CD1c-positive myeloid dendritic cell (primary cell): Measurements from ENCODE around the gene ITGA2.
"Not testable (repeated sequence)": the region's sequence is repeated elsewhere in the genome, so short reads cannot be mapped to it uniquely, and the experiment has no call there.

Experiments
- DNase-seq: peaks from one replicate; pipeline ENCODE4 v3.0.0-alpha.2; 2016; ENCODE audit errors: extremely low spot score

ITGA2 gene

GRCh38 chr5:52989025-52989780 is at the start of gene ITGA2:
Gene ITGA2 (plus strand): TSS chr5:52989352. CDS start chr5:52989469, 117 bp downstream.
- DNase-seq: peak; percentile 25

- no peak for DNase-seq
Measured at GRCh38 chr5:52943285-52943684, 45.9 kb upstream of the ITGA2 start.

GRCh38 chr5:52943808-52944207 is 45.3 kb upstream of the ITGA2 start:
- DNase-seq: no peak

- DNase-seq: no peak
Measured at GRCh38 chr5:52945040-52945439, 44.1 kb upstream of the ITGA2 start.

- DNase-seq: no peak
Measured at GRCh38 chr5:52947208-52947607, 41.9 kb upstream of the ITGA2 start.

- no peak for DNase-seq
Measured at GRCh38 chr5:52947851-52948250, 41.3 kb upstream of the ITGA2 start.

GRCh38 chr5:52948418-52949076 is 40.6 kb upstream of the ITGA2 start:
- DNase-seq: peak; percentile 80

GRCh38 chr5:52950686-52951085 is 38.5 kb upstream of the ITGA2 start:
- DNase-seq: no peak

GRCh38 chr5:52952483-52952882 is 36.7 kb upstream of the ITGA2 start:
- no peak for DNase-seq

GRCh38 chr5:52956014-52956413 is 33.1 kb upstream of the ITGA2 start:
- no peak for DNase-seq

- DNase-seq: no peak
Measured at GRCh38 chr5:52956915-52957747, 32.0 kb upstream of the ITGA2 start.

- DNase-seq: no peak
Measured at GRCh38 chr5:52961274-52961681, 27.9 kb upstream of the ITGA2 start.

- DNase-seq: no peak
Measured at GRCh38 chr5:52963636-52964035, 25.5 kb upstream of the ITGA2 start.

- no peak for DNase-seq
Measured at GRCh38 chr5:52964138-52964537, 25.0 kb upstream of the ITGA2 start.

GRCh38 chr5:52976157-52976556 is 13.0 kb upstream of the ITGA2 start:
- not testable (repeated sequence) for DNase-seq

- DNase-seq: no peak
Measured at GRCh38 chr5:52977264-52977897, 11.8 kb upstream of the ITGA2 start.

- no peak for DNase-seq
Measured at GRCh38 chr5:52981507-52981906, 7.6 kb upstream of the ITGA2 start.

GRCh38 chr5:52983731-52984636 is 5.2 kb upstream of the ITGA2 start:
- DNase-seq: no peak

GRCh38 chr5:52985306-52985705 is 3.8 kb upstream of the ITGA2 start:
- DNase-seq: no peak

- DNase-seq: no peak
Measured at GRCh38 chr5:52987711-52988331, 1.3 kb upstream of the ITGA2 start.
